ENCODE results near the gene MYBPC2. TPM values are rescaled to one million over a fixed set of nuclear protein-coding genes. Genes with fewer than 3 reads are reported as not detected.

MYBPC2 gene
- total RNA-seq, 2 experiments from 2014 or later: 0.08 TPM; not detected in 1

- H3K36me3 Mint-ChIP-seq (ENCODE audit: low read depth): no peaks in the 10 kb centered on the region
- Histone ChIP-seq H3K27me3 (ENCODE audit: control insufficient read depth in 1 of 2, insufficient read depth in 2 of 2, low read length in 2 of 2) (peaks cover 6 to 19% of the 10 kb centered on the region in 2 experiments), H3K4me1 (ENCODE audit: insufficient read depth, low read length) (peaks cover 28% of the 10 kb centered on the region), H3K4me3 (ENCODE audit: low read length) (peak overlapping the region; percentile 68), H3K27ac (ENCODE audit: low read depth in 1 of 2, low read length in 2 of 2) (peak overlapping the region; percentile 37 to 58), H3K36me3 (ENCODE audit: insufficient read depth, low read length) (no peaks in the 10 kb centered on the region), H3K9me3 (ENCODE audit: control insufficient read depth in 1 of 2, insufficient read depth in 1 of 2, low read length in 2 of 2) (peaks cover 0 to 4% of the 10 kb centered on the region in 2 experiments)
- intact Hi-C loops (cut with DNase I, micrococcal nuclease): loop anchor here in 1 of 2 experiments (2.0 to 5.0 kb wide), 4 partner anchors 45 to 371 kb away; partner anchors contain the start of genes ASPDH, EMC10, GARIN5A and JOSD2
- peak overlapping the region; percentile 76 for H3K27ac Mint-ChIP-seq
- H3K4me1 Mint-ChIP-seq (ENCODE audit: low read depth): peaks cover 19% of the 10 kb centered on the region
- ATAC-seq (ENCODE audit: poor library complexity): peak; percentile 90
- no peaks in the 10 kb centered on the region for H3K9me3 Mint-ChIP-seq
- peak overlapping the region; percentile 92 for H3K4me3 Mint-ChIP-seq
- peaks cover 28% of the 10 kb centered on the region for H3K27me3 Mint-ChIP-seq
- ChIA-PET CTCF (no interaction called here), POLR2A (interaction anchor here (1.0 to 1.3 kb wide), 2 partner anchors 55 to 74 kb away, joined by 3 read pairs; partner anchors contain the start of gene NR1H2)
- peak; percentile 78 to 94 (median 86) for DNase-seq
- TF ChIP-seq CTCF (IDR thresholded peaks at IDR 0.05): no peak
Observed at GRCh38 chr19:50431343-50432220, 1.1 kb upstream of the MYBPC2 start.

GRCh38 chr19:50433201-50434180, 799 bp downstream of the MYBPC2 start:
- peak overlapping the region; percentile 24 for H3K27ac Mint-ChIP-seq
- Histone ChIP-seq H3K36me3 (ENCODE audit: insufficient read depth, low read length) (no peaks in the 10 kb centered on the region), H3K4me3 (ENCODE audit: low read length) (no peak overlapping the region), H3K27me3 (ENCODE audit: control insufficient read depth in 1 of 2, insufficient read depth in 2 of 2, low read length in 2 of 2) (peaks cover 6 to 16% of the 10 kb centered on the region in 2 experiments), H3K27ac (ENCODE audit: low read depth in 1 of 2, low read length in 2 of 2) (no peak overlapping the region), H3K4me1 (ENCODE audit: insufficient read depth, low read length) (peaks cover 17% of the 10 kb centered on the region), H3K9me3 (ENCODE audit: control insufficient read depth in 1 of 2, insufficient read depth in 1 of 2, low read length in 2 of 2) (peaks cover 0 to 4% of the 10 kb centered on the region in 2 experiments)
- intact Hi-C loops (cut with DNase I, micrococcal nuclease): loop anchor here in 1 of 2 experiments (2.0 to 5.0 kb wide), 3 partner anchors 43 to 369 kb away; partner anchors contain the start of genes ASPDH, EMC10, GARIN5A and JOSD2
- no peaks in the 10 kb centered on the region for H3K9me3 Mint-ChIP-seq
- ChIA-PET POLR2A (no interaction called here), CTCF (interaction anchor here (0.5 kb wide), 1 partner anchor 175 kb away, joined by 3 read pairs; no protein-coding TSS in a partner anchor)
- H3K36me3 Mint-ChIP-seq (ENCODE audit: low read depth): no peaks in the 10 kb centered on the region
- DNase-seq: peak in 1 of 14 experiments; percentile 8
- no peak for ATAC-seq (ENCODE audit: poor library complexity)
- peaks cover 19% of the 10 kb centered on the region for H3K4me1 Mint-ChIP-seq (ENCODE audit: low read depth)
- peaks cover 28% of the 10 kb centered on the region for H3K27me3 Mint-ChIP-seq
- H3K4me3 Mint-ChIP-seq: peak overlapping the region; percentile 85
- TF ChIP-seq CTCF (IDR thresholded peaks at IDR 0.05): no peak

GRCh38 chr19:50434525-50434924, 1.8 kb downstream of the MYBPC2 start:
- ATAC-seq (ENCODE audit: poor library complexity): no peak
- ChIA-PET CTCF (interaction anchor here (0.5 kb wide), 1 partner anchor 174 kb away, joined by 3 read pairs; no protein-coding TSS in a partner anchor), POLR2A (no interaction called here)
- Mint-ChIP-seq H3K36me3 (ENCODE audit: low read depth) (no peaks in the 10 kb centered on the region), H3K4me1 (ENCODE audit: low read depth) (peaks cover 13% of the 10 kb centered on the region), H3K27ac (no peak overlapping the region), H3K27me3 (peaks cover 22% of the 10 kb centered on the region), H3K9me3 (no peaks in the 10 kb centered on the region), H3K4me3 (no peak overlapping the region)
- Histone ChIP-seq H3K27me3 (ENCODE audit: control insufficient read depth in 1 of 2, insufficient read depth in 2 of 2, low read length in 2 of 2) (peaks cover 6 to 12% of the 10 kb centered on the region in 2 experiments), H3K4me3 (ENCODE audit: low read length) (no peak overlapping the region), H3K36me3 (ENCODE audit: insufficient read depth, low read length) (no peaks in the 10 kb centered on the region), H3K27ac (ENCODE audit: low read depth in 1 of 2, low read length in 2 of 2) (no peak overlapping the region), H3K4me1 (ENCODE audit: insufficient read depth, low read length) (peaks cover 15% of the 10 kb centered on the region), H3K9me3 (ENCODE audit: control insufficient read depth in 1 of 2, insufficient read depth in 1 of 2, low read length in 2 of 2) (peaks cover 0 to 4% of the 10 kb centered on the region in 2 experiments)
- DNase-seq: peak in 1 of 14 experiments; percentile 9
- no peak for TF ChIP-seq CTCF (IDR thresholded peaks at IDR 0.05)
- intact Hi-C loops (cut with DNase I, micrococcal nuclease): loop anchor here in 1 of 2 experiments (5.0 kb wide), 2 partner anchors 78 to 368 kb away; partner anchors contain the start of genes ASPDH and JOSD2
